22Rv1 (cell line): ENCODE data around the gene CACNG1.

Source experiments
- CTCF ChIP-seq: fragments of 450-650 bp; IDR thresholded peaks from 2 replicates; pipeline ENCODE4 v1.5.1; 2017; ENCODE audit warnings: mild to moderate bottlenecking
- ZFX ChIP-seq: fragments of 450-650 bp; IDR thresholded peaks from 2 replicates; pipeline ENCODE4 v1.6.1; 2017; ENCODE audit warnings: antibody characterized with exemption, borderline replicate concordance

GRCh38 chr17:67038861-67039365 lies 5.4 kb upstream of the CACNG1 start:
- TF ChIP-seq CTCF (no peak), ZFX (no peak)
